ENCODE results near the gene TMEM52.

TMEM52 gene

GRCh38 chr1:1918901-1919303, at the start of gene TMEM52:
TMEM52 (minus strand) TSS chr1:1919279; CDS start chr1:1919265, 14 bp downstream.
- Histone ChIP-seq H3K27me3 (peaks cover 40% of the 10 kb centered on the region), H3K27ac (peak within 1 kb of the TSS; percentile 51), H3K36me3 (no peaks in the 10 kb centered on the region), H3K4me3 (ENCODE audit: low read depth in 1 of 2, low read length in 1 of 2) (peak within 1 kb of the TSS; percentile 71 to 77), H3K9me3 (no peaks in the 10 kb centered on the region), H3K4me1 (ENCODE audit: control insufficient read depth in 1 of 2, insufficient read depth in 1 of 2, low read depth in 1 of 2, low read length in 1 of 2) (peaks cover 9 to 31% of the 10 kb centered on the region in 2 experiments)
- no peak for TF ChIP-seq CTCF (IDR thresholded peaks at IDR 0.05)

- Histone ChIP-seq H3K4me1 (ENCODE audit: control insufficient read depth in 1 of 2, insufficient read depth in 1 of 2, low read depth in 1 of 2, low read length in 1 of 2) (no peaks in the 10 kb centered on the region), H3K9me3 (no peaks in the 10 kb centered on the region), H3K27me3 (peaks cover 32% of the 10 kb centered on the region), H3K27ac (no peak overlapping the region), H3K4me3 (ENCODE audit: low read depth in 1 of 2, low read length in 1 of 2) (no peak overlapping the region), H3K36me3 (no peaks in the 10 kb centered on the region)
- TF ChIP-seq CTCF (IDR thresholded peaks at IDR 0.05): no peak
Observed at GRCh38 chr1:1967879-1968278, 48.8 kb upstream of the TMEM52 start.

GRCh38 chr1:1967151-1967550, 48.1 kb upstream of the TMEM52 start:
- Histone ChIP-seq H3K9me3 (no peaks in the 10 kb centered on the region), H3K27me3 (peaks cover 32% of the 10 kb centered on the region), H3K4me1 (ENCODE audit: control insufficient read depth in 1 of 2, insufficient read depth in 1 of 2, low read depth in 1 of 2, low read length in 1 of 2) (no peaks in the 10 kb centered on the region), H3K36me3 (no peaks in the 10 kb centered on the region), H3K27ac (no peak overlapping the region), H3K4me3 (ENCODE audit: low read depth in 1 of 2, low read length in 1 of 2) (no peak overlapping the region)
- no peak for TF ChIP-seq CTCF (IDR thresholded peaks at IDR 0.05)

- Histone ChIP-seq H3K27ac (no peak overlapping the region), H3K4me3 (ENCODE audit: low read depth in 1 of 2, low read length in 1 of 2) (no peak overlapping the region), H3K27me3 (peaks cover 40% of the 10 kb centered on the region), H3K4me1 (ENCODE audit: control insufficient read depth in 1 of 2, insufficient read depth in 1 of 2, low read depth in 1 of 2, low read length in 1 of 2) (no peaks in the 10 kb centered on the region), H3K9me3 (no peaks in the 10 kb centered on the region), H3K36me3 (no peaks in the 10 kb centered on the region)
- no peak for TF ChIP-seq CTCF (IDR thresholded peaks at IDR 0.05)
Observed at GRCh38 chr1:1966071-1966740, 47.1 kb upstream of the TMEM52 start.

GRCh38 chr1:1965546-1965945, 46.5 kb upstream of the TMEM52 start:
- Histone ChIP-seq H3K4me1 (ENCODE audit: control insufficient read depth in 1 of 2, insufficient read depth in 1 of 2, low read depth in 1 of 2, low read length in 1 of 2) (no peaks in the 10 kb centered on the region), H3K27me3 (peaks cover 46% of the 10 kb centered on the region), H3K4me3 (ENCODE audit: low read depth in 1 of 2, low read length in 1 of 2) (no peak overlapping the region), H3K36me3 (no peaks in the 10 kb centered on the region), H3K9me3 (no peaks in the 10 kb centered on the region), H3K27ac (no peak overlapping the region)
- TF ChIP-seq CTCF (IDR thresholded peaks at IDR 0.05): no peak

All from neutrophil (primary cell).